Measurements from ENCODE around the gene ZNF256. TPM values are rescaled to one million over a fixed set of nuclear protein-coding genes. Genes with fewer than 3 reads are reported as not detected.

Gene ZNF256
- 11.9 and 12.3 TPM in 2 replicates for total RNA-seq (2021)
- long read RNA-seq, transcript ZNF256-201 (3 exons, 2,172 nt): major isoform, 64 of 95 reads
- long read RNA-seq, transcript ZNF256-202 (2 exons, 1,958 nt): minor isoform, 29 of 95 reads
- long read RNA-seq, partial matches to known transcripts: 0 of 95 reads
- long read RNA-seq, other reads (novel, unspliced or antisense): 2 of 95 reads

DNA sequence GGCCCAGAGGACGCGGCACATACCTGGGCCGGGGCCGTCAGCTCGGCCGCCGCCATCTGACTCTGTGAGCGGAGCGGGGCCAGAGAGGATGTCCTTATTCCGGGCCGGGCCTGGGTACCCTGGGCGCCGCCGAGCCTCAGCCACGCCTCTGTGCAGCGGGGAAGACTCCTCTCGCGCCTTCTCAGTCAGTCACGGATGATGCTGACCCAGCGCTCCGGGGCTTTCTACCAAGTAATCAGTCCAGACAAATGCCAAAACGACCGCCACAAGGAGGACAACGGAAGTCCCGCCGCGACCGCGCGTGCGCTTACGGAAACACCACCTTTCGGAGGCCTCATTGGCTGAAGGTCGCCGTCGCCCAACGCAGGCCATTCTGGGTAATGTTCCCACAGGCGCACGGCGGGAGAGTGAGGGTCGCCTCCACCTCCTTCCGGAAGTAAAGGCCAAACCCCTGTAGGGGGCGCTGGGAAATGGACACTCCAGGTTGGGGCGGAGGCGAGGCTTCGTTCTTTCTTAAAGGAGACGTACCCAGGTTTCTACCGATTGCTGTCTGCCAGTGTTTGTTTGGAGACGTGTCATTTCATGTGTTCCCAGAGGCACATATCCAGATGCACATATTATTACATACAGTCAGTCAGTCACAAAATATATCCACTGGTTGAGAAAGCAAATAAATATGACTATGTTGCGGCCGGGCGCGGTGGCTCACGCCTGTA lies at the start of gene ZNF256:
TSS of gene ZNF256 (minus strand) at position 288 of the 716 bp plus-strand sequence. CDS start at position 56, 232 bp downstream.
- Histone ChIP-seq H3K18ac (ENCODE audit: insufficient read length, low read depth, low read length) (peak within 1 kb of the TSS; percentile 34), H2BK20ac (ENCODE audit: low read depth, low read length, poor library complexity, severe bottlenecking) (no peak within 1 kb of the TSS), H3K56ac (ENCODE audit: insufficient read length, low read depth, low read length) (no peak within 1 kb of the TSS), H3K14ac (ENCODE audit: insufficient read depth, low read length) (peak within 1 kb of the TSS; percentile 93), H3K23me2 (ENCODE audit: insufficient read length, low read depth, low read length, poor library complexity, severe bottlenecking) (peaks cover 8% of the 10 kb centered on the region), H2BK15ac (ENCODE audit: low read depth, low read length) (no peak within 1 kb of the TSS), H2AK5ac (ENCODE audit: insufficient read length, low read length) (no peak within 1 kb of the TSS), H2BK120ac (ENCODE audit: low read depth, low read length, poor library complexity, severe bottlenecking) (no peak within 1 kb of the TSS), H3K79me1 (ENCODE audit: insufficient read depth, low read depth, low read length, poor library complexity, severe bottlenecking) (peaks cover 10% of the 10 kb centered on the region), H2AFZ (ENCODE audit: low read length) (no peak within 1 kb of the TSS), H3K4me1 (ENCODE audit: insufficient read depth, low read length) (no peaks in the 10 kb centered on the region), H4K8ac (replicated peaks; ENCODE audit: insufficient read length, low read depth, low read length) (no peak within 1 kb of the TSS), H3K9ac (ENCODE audit: extremely low read depth, insufficient read length, low read length) (peak within 1 kb of the TSS; percentile 70), H4K91ac (ENCODE audit: insufficient read length, low read depth, low read length) (no peak within 1 kb of the TSS), H3K27me3 (ENCODE audit: insufficient read depth, low read length) (no peaks in the 10 kb centered on the region), H3T11ph (ENCODE audit: low read length) (no peak within 1 kb of the TSS), H4K5ac (ENCODE audit: insufficient read length, low read depth, low read length) (no peak within 1 kb of the TSS), H4K20me1 (ENCODE audit: control insufficient read depth, insufficient read depth, insufficient read length) (no peaks in the 10 kb centered on the region), H2BK12ac (ENCODE audit: insufficient read length, low read depth, low read length) (no peak within 1 kb of the TSS), H3K4ac (ENCODE audit: low read depth, low read length) (no peak within 1 kb of the TSS), H3K9me3 (ENCODE audit: control insufficient read depth, low read depth, low read length) (peaks cover 4% of the 10 kb centered on the region), H3K27ac (ENCODE audit: insufficient read length, low read depth, low read length) (no peak within 1 kb of the TSS), H3K4me2 (ENCODE audit: insufficient read depth, insufficient read length, low read length) (peak within 1 kb of the TSS; percentile 92), H3K23ac (ENCODE audit: insufficient read length, low read depth, low read length) (no peak within 1 kb of the TSS), H2BK5ac (ENCODE audit: insufficient read length, low read length) (no peak within 1 kb of the TSS), H3K79me2 (ENCODE audit: insufficient read depth, low read length) (peaks cover 32% of the 10 kb centered on the region)
- peak within 1 kb of the TSS; percentile 93 for H3K4me3 Mint-ChIP-seq
- WGBS (ENCODE audit: extremely low coverage, insufficient read length, low lambda C conversion rate): no CpG with 5 or more reads among the region's 54 CpGs
- DNase-seq: peak; percentile 98
- TF ChIP-seq, protein P1, sequence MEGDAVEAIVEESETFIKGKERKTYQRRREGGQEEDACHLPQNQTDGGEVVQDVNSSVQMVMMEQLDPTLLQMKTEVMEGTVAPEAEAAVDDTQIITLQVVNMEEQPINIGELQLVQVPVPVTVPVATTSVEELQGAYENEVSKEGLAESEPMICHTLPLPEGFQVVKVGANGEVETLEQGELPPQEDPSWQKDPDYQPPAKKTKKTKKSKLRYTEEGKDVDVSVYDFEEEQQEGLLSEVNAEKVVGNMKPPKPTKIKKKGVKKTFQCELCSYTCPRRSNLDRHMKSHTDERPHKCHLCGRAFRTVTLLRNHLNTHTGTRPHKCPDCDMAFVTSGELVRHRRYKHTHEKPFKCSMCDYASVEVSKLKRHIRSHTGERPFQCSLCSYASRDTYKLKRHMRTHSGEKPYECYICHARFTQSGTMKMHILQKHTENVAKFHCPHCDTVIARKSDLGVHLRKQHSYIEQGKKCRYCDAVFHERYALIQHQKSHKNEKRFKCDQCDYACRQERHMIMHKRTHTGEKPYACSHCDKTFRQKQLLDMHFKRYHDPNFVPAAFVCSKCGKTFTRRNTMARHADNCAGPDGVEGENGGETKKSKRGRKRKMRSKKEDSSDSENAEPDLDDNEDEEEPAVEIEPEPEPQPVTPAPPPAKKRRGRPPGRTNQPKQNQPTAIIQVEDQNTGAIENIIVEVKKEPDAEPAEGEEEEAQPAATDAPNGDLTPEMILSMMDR (conservative IDR thresholded peaks at IDR 0.05): peak; percentile 83
- peaks cover 21 to 41% (median 28%) of the 10 kb centered on the region in 3 experiments for H3K36me3 Mint-ChIP-seq (ENCODE audit: insufficient read depth in 1 of 3, low read depth in 3 of 3)
- H3K4me1 Mint-ChIP-seq: peaks cover 12 to 15% of the 10 kb centered on the region in 2 experiments
- H3K27ac Mint-ChIP-seq: peak within 1 kb of the TSS; percentile 90 to 96 (median 92)
- peaks cover 26 to 61% of the 10 kb centered on the region in 2 experiments for H3K9me3 Mint-ChIP-seq
- H3K27me3 Mint-ChIP-seq (ENCODE audit: low read depth): peaks cover 4% of the 10 kb centered on the region; the same call in 1 of the 2 replicates
